Kidney (tissue), 22 donors: ENCODE measurements around the gene OR5B21. TPM values are rescaled to one million over a fixed set of nuclear protein-coding genes. Genes with fewer than 3 reads are reported as not detected.

Experiments
- DNase-seq, 5 donors: peaks; one replicate each; pipeline ENCODE4 v3.0.0-alpha.2; 2013 to 2020
- FAIRE-seq: peaks from 2 replicates; lab custom pipeline; 2012; peaks lifted over from hg19 to GRCh38; lab: Jason Lieb, UNC
- H3K27ac ChIP-seq, 2 donors: one replicate each; pipeline ENCODE4 v1.7.0; 2013; ENCODE audit warnings: low read depth in 2 of 2, low read length in 2 of 2, inconsistent platforms in 1 of 2
- H3K27me3 ChIP-seq: one replicate; pipeline ENCODE4 v1.7.1; 2013; ENCODE audit warnings: low read length, inconsistent platforms; ENCODE audit not compliant: control insufficient read depth, insufficient read depth
- H3K36me3 ChIP-seq, 3 donors: one replicate each; pipeline versions ENCODE4 v1.7.0 to v1.7.1; 2013; ENCODE audit warnings: low read length in 3 of 3, control low read depth in 1 of 3, inconsistent platforms in 1 of 3; ENCODE audit not compliant: insufficient read depth in 3 of 3, control insufficient read depth in 2 of 3
- H3K4me1 ChIP-seq, 3 donors: one replicate each; pipeline versions ENCODE4 v1.7.0 to v1.7.1; 2013; ENCODE audit warnings: low read length in 3 of 3, inconsistent platforms in 1 of 3, low read depth in 1 of 3; ENCODE audit not compliant: control insufficient read depth in 2 of 3, insufficient read depth in 2 of 3
- H3K4me3 ChIP-seq, 3 donors: one replicate each; pipeline versions ENCODE4 v1.7.0 to v1.8.1; 2013; ENCODE audit warnings: low read length in 3 of 3, control low read depth in 1 of 3, inconsistent platforms in 1 of 3
- H3K9ac ChIP-seq, 3 donors: one replicate each; pipeline versions ENCODE4 v1.7.0 to v1.7.1; 2013; ENCODE audit warnings: low read length in 3 of 3, control low read depth in 1 of 3, inconsistent platforms in 1 of 3
- H3K9me3 ChIP-seq, 3 donors: one replicate each; pipeline versions ENCODE4 v1.7.0 to v1.7.1; 2013; ENCODE audit warnings: low read length in 3 of 3, control low read depth in 1 of 3, inconsistent platforms in 1 of 3; ENCODE audit not compliant: control insufficient read depth in 2 of 3, insufficient read depth in 1 of 3
- CTCF ChIP-seq: IDR thresholded peaks from 3 replicates; pipeline ENCODE4 v1.5.1; 2012; ENCODE audit warnings: mild to moderate bottlenecking, moderate library complexity, borderline replicate concordance; ENCODE audit not compliant: insufficient read depth; ENCODE audit errors: extremely low read depth
- intact Hi-C: fragments of 100-400 bp; cut with DNase I; formaldehyde crosslinking; loops from one replicate; pipeline ENCODE4 v1.11.1; 2022
- long read RNA-seq, 10 donors: library from polyadenylated mRNA in 1 of 10; unstranded in 1 of 10; transcript quantifications; one replicate each; pipeline ENCODE4 v2.0.0 and lab custom pipeline, GENCODE V29; 2021 to 2026
- polyA plus RNA-seq: library from polyadenylated mRNA; stranded (reverse); fragments of 350-450 nt; fragmentation: Illumina TruSeq; extraction: RNeasy Lipid Tissue Mini Kit (QIAGEN cat#74804); gene quantifications from one replicate; pipeline ENCODE4 v1.2.3, GENCODE V29; 2014; ENCODE audit warnings: low read depth, low replicate concordance; ENCODE audit not compliant: insufficient read depth
- total RNA-seq: library from RNA; stranded (reverse); fragmentation: NEBNext Ultra II Directional; extraction: Animal tissue kit (Norgen Biotek cat#: 25700); gene quantifications from one replicate; pipeline ENCODE4 v1.2.1, GENCODE V29; 2021
- donor health status: control.
- donor health status: control.
- donor health status: control.
- donor health status: control.
- donor health status: control.
- donor health status: DM: yes; HTN: yes; CAD: no.
- donor health status: Normal renal cell carcinoma (clear cell type).

OR5B21 gene
- total RNA-seq: not detected
- not detected for polyA plus RNA-seq
- long read RNA-seq, donor 1: 0 reads
- long read RNA-seq, donor 2: 0 reads
- long read RNA-seq, donor 3: 0 reads
- long read RNA-seq, donor 4: 0 reads
- long read RNA-seq, donor 5: 0 reads
- long read RNA-seq, donor 6: 0 reads
- long read RNA-seq, donor 7: 0 reads
- long read RNA-seq, donor 8: 0 reads
- long read RNA-seq, donor 9: 0 reads
- long read RNA-seq, donor 10: 0 reads

GRCh38 chr11:58508005-58508404 is at the start of gene OR5B21:
TSS of gene OR5B21 (minus strand) at chr11:58508105. CDS start at chr11:58508105, 0 bp downstream.
- Histone ChIP-seq H3K27me3 (no peaks in the 10 kb centered on the region), H3K27ac (no peak within 1 kb of the TSS), H3K4me3 (no peak within 1 kb of the TSS), H3K9ac (no peak within 1 kb of the TSS), H3K36me3 (no peaks in the 10 kb centered on the region), H3K4me1 (no peaks in the 10 kb centered on the region), H3K9me3 (no peaks in the 10 kb centered on the region)
- intact Hi-C loops: no loop called here
- FAIRE-seq (no peak), DNase-seq (no peak)
- no peak for TF ChIP-seq CTCF

GRCh38 chr11:58549644-58550043 is 41.7 kb upstream of the OR5B21 start:
- H3K36me3 ChIP-seq: peaks cover 4 to 50% (median 37%) of the 10 kb centered on the region in 3 donors
- no peak for FAIRE-seq
- no peaks in the 10 kb centered on the region for H3K9me3 ChIP-seq
- no peak overlapping the region for H3K4me3 ChIP-seq
- intact Hi-C loops: no loop called here
- H3K27ac ChIP-seq: no peak overlapping the region
- no peak for DNase-seq
- no peak for TF ChIP-seq CTCF
- H3K9ac ChIP-seq: no peak overlapping the region
- H3K27me3 ChIP-seq: no peaks in the 10 kb centered on the region
- no peaks in the 10 kb centered on the region for H3K4me1 ChIP-seq

- TF ChIP-seq CTCF: no peak
- no peak for DNase-seq
- H3K27me3 ChIP-seq: no peaks in the 10 kb centered on the region
- no peaks in the 10 kb centered on the region for H3K4me1 ChIP-seq
- H3K9ac ChIP-seq: no peak overlapping the region
- no peak for FAIRE-seq
- intact Hi-C loops: no loop called here
- H3K4me3 ChIP-seq: no peak overlapping the region
- H3K27ac ChIP-seq: no peak overlapping the region
- peaks cover 4 to 28% (median 25%) of the 10 kb centered on the region in 3 donors for H3K36me3 ChIP-seq
- H3K9me3 ChIP-seq: no peaks in the 10 kb centered on the region
These were observed 38.9 kb upstream of the OR5B21 start for GRCh38 chr11:58546841-58547240.
